ENCODE data around the gene GNG7.

GNG7 gene

DNA sequence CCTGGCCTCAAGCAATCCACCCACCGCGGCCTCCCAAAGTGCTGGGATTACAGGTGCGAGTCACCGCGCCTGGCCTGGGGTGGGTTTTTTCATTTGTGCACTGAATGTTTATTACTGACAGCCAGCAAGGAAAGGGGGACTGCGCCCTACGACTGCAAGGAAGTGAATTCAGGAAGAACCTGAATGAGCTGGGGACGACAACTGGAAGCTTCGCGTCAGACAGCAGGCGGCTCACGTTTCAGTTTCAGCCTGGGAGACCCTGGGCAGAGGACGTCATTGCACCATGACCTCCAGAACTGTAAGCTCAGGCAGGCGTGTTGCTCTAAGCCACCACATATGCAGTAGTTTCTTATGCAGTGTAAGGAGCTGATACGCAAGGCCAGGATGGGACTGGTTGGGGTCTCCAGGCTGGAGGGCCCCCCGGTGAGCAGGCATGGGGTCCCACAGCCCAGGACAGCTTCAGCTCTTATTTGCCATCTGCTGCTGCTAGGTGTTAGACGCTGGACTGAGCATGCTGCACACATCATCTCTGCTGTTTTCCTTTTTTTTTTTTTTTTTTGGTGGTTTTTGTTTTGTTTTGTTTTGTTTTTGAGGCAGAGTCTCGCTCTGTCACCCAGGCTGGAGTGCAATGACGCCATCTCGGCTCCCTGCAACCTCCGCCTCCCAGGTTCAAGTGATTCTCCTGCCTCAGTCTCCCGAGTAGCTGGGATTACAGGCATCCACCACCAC lies 160.0 kb downstream of the GNG7 start:
- H4K20me1 ChIP-seq (ENCODE audit: insufficient read depth, low read length), result no peaks in the 10 kb centered on the region
- no peak overlapping the region for H3K27ac ChIP-seq (ENCODE audit: low read length)
- TF ChIP-seq EZH2 (IDR thresholded peaks at IDR 0.05; ENCODE audit: borderline replicate concordance, low read depth, low read length, severe bottlenecking) (no peak), CTCF (IDR thresholded peaks at IDR 0.05; ENCODE audit: borderline replicate concordance, extremely low read depth, low read length, poor library complexity, severe bottlenecking) (no peak)
- no peaks in the 10 kb centered on the region for H3K27me3 ChIP-seq (ENCODE audit: insufficient read depth, low read length, poor library complexity)
- DNase-seq (no peak), ATAC-seq (ENCODE audit: insufficient read depth, low read depth) (no peak)
- no peaks in the 10 kb centered on the region for H3K36me3 ChIP-seq (ENCODE audit: insufficient read depth, low read length)
- no peak overlapping the region for H3K4me3 ChIP-seq (ENCODE audit: low read depth in 1 of 2, low read length in 2 of 2)
- no peaks in the 10 kb centered on the region for H3K79me2 ChIP-seq (ENCODE audit: insufficient read depth, low read length)
- H3K4me1 ChIP-seq (ENCODE audit: insufficient read depth, low read length), result peaks cover 16% of the 10 kb centered on the region
- no peak overlapping the region for H3K4me2 ChIP-seq (ENCODE audit: insufficient read depth, low read length)
- H3K9ac ChIP-seq (ENCODE audit: low read depth, low read length), result no peak overlapping the region
- H2AFZ ChIP-seq (ENCODE audit: low read depth, low read length), result no peak overlapping the region
- H3K9me3 ChIP-seq (ENCODE audit: insufficient read depth, low read length, severe bottlenecking), result no peaks in the 10 kb centered on the region

GRCh38 chr19:2540646-2541454 lies 161.6 kb downstream of the GNG7 start:
- ATAC-seq (ENCODE audit: insufficient read depth, low read depth) (no peak), DNase-seq (no peak)
- H3K9ac ChIP-seq (ENCODE audit: low read depth, low read length), result no peak overlapping the region
- H3K79me2 ChIP-seq (ENCODE audit: insufficient read depth, low read length), result no peaks in the 10 kb centered on the region
- H2AFZ ChIP-seq (ENCODE audit: low read depth, low read length), result no peak overlapping the region
- no peak overlapping the region for H3K4me3 ChIP-seq (ENCODE audit: low read depth in 1 of 2, low read length in 2 of 2)
- no peaks in the 10 kb centered on the region for H3K9me3 ChIP-seq (ENCODE audit: insufficient read depth, low read length, severe bottlenecking)
- H4K20me1 ChIP-seq (ENCODE audit: insufficient read depth, low read length), result no peaks in the 10 kb centered on the region
- no peak overlapping the region for H3K4me2 ChIP-seq (ENCODE audit: insufficient read depth, low read length)
- H3K36me3 ChIP-seq (ENCODE audit: insufficient read depth, low read length), result no peaks in the 10 kb centered on the region
- TF ChIP-seq EZH2 (IDR thresholded peaks at IDR 0.05; ENCODE audit: borderline replicate concordance, low read depth, low read length, severe bottlenecking), result no peak
- no peak for TF ChIP-seq CTCF (IDR thresholded peaks at IDR 0.05; ENCODE audit: borderline replicate concordance, extremely low read depth, low read length, poor library complexity, severe bottlenecking)
- no peak overlapping the region for H3K27ac ChIP-seq (ENCODE audit: low read length)
- H3K27me3 ChIP-seq (ENCODE audit: insufficient read depth, low read length, poor library complexity), result no peaks in the 10 kb centered on the region
- H3K4me1 ChIP-seq (ENCODE audit: insufficient read depth, low read length), result peaks cover 19% of the 10 kb centered on the region

- no peak overlapping the region for H3K9ac ChIP-seq (ENCODE audit: low read depth, low read length)
- no peak overlapping the region for H3K27ac ChIP-seq (ENCODE audit: low read length)
Measured at GRCh38 chr19:2540251-2540645, 162.2 kb downstream of the GNG7 start.

More at GRCh38 chr19:2540251-2540645, 162.2 kb downstream of the GNG7 start:
- ATAC-seq (ENCODE audit: insufficient read depth, low read depth) (no peak), DNase-seq (no peak)
- no peak overlapping the region for H3K4me2 ChIP-seq (ENCODE audit: insufficient read depth, low read length)
- no peak overlapping the region for H3K4me3 ChIP-seq (ENCODE audit: low read depth in 1 of 2, low read length in 2 of 2)
- no peaks in the 10 kb centered on the region for H3K36me3 ChIP-seq (ENCODE audit: insufficient read depth, low read length)
- H3K9me3 ChIP-seq (ENCODE audit: insufficient read depth, low read length, severe bottlenecking), result no peaks in the 10 kb centered on the region
- no peaks in the 10 kb centered on the region for H4K20me1 ChIP-seq (ENCODE audit: insufficient read depth, low read length)
- H3K79me2 ChIP-seq (ENCODE audit: insufficient read depth, low read length), result no peaks in the 10 kb centered on the region
- TF ChIP-seq CTCF (IDR thresholded peaks at IDR 0.05; ENCODE audit: borderline replicate concordance, extremely low read depth, low read length, poor library complexity, severe bottlenecking), result no peak
- H3K4me1 ChIP-seq (ENCODE audit: insufficient read depth, low read length), result peaks cover 19% of the 10 kb centered on the region
- no peaks in the 10 kb centered on the region for H3K27me3 ChIP-seq (ENCODE audit: insufficient read depth, low read length, poor library complexity)
- H2AFZ ChIP-seq (ENCODE audit: low read depth, low read length), result no peak overlapping the region
